H1 (cell line): Measurements from ENCODE around the gene THAP12. TPM values are rescaled to one million over a fixed set of nuclear protein-coding genes. Genes with fewer than 3 reads are reported as not detected.

Source experiments
- CTCF ChIA-PET: fragments of 300-600 bp; sonication (Branson Sonifier 250); formaldehyde crosslinking; loops from one replicate; lab custom pipeline; 2021; ENCODE audit not compliant: partially characterized antibody; lab: Charles Lee
- POLR2A ChIA-PET: fragments of 300-600 bp; sonication (Branson Sonifier 250); formaldehyde crosslinking; loops from one replicate; lab custom pipeline; 2021; ENCODE audit warnings: inconsistent platforms; ENCODE audit not compliant: partially characterized antibody; lab: Charles Lee
- DNase-seq, 2 experiments: peaks; one replicate each; pipeline versions ENCODE4 v3.0.0 to v3.0.0-alpha.2; 2010 to 2022; ENCODE audit warnings: low spot score in 2 of 2, low read depth in 1 of 2, mixed read lengths in 1 of 2
- FAIRE-seq: peaks from 2 replicates; lab custom pipeline; 2011; peaks lifted over from hg19 to GRCh38; lab: Jason Lieb, UNC
- H2AFZ ChIP-seq: 2 replicates; pipeline ENCODE4 v1.8.1; 2012; ENCODE audit warnings: low read length, inconsistent platforms
- H2AK5ac ChIP-seq: 2 replicates; pipeline ENCODE4 v1.6.1; 2013; ENCODE audit warnings: low read depth, low read length
- H2BK120ac ChIP-seq: replicated peaks from 2 replicates; pipeline ENCODE3; 2013; ENCODE audit warnings: low read depth, low read length, inconsistent platforms
- H2BK12ac ChIP-seq: 2 replicates; pipeline ENCODE4 v1.6.1; 2013; ENCODE audit warnings: low read depth, low read length
- H2BK15ac ChIP-seq: 2 replicates; pipeline ENCODE4 v1.6.1; 2013; ENCODE audit warnings: low read length
- H2BK20ac ChIP-seq: 2 replicates; pipeline ENCODE4 v1.6.1; 2013; ENCODE audit warnings: low read length
- H2BK5ac ChIP-seq: 2 replicates; pipeline ENCODE4 v1.6.1; 2013; ENCODE audit warnings: low read depth, low read length
- H3K14ac ChIP-seq: 2 replicates; pipeline ENCODE4 v1.6.1; 2013; ENCODE audit warnings: inconsistent platforms; ENCODE audit not compliant: insufficient read length
- H3K18ac ChIP-seq: 2 replicates; pipeline ENCODE4 v1.6.1; 2013; ENCODE audit warnings: low read length; ENCODE audit errors: extremely low read depth
- H3K23ac ChIP-seq: 2 replicates; pipeline ENCODE4 v1.6.1; 2013; ENCODE audit warnings: inconsistent platforms; ENCODE audit not compliant: insufficient read length
- H3K23me2 ChIP-seq: 2 replicates; pipeline ENCODE4 v1.6.1; 2013; ENCODE audit warnings: low read depth, low read length
- H3K27ac ChIP-seq: 2 replicates; pipeline ENCODE4 v1.6.1; 2011; ENCODE audit warnings: low read depth, low read length, inconsistent platforms
- H3K27me3 ChIP-seq, 4 experiments: replicated peaks in 1 of 4; 1 replicate in 1 of 4; 2 replicates in 3 of 4; pipeline versions ENCODE4 v1.6.1 to v1.8.1; 2011 to 2013; ENCODE audit warnings: low read length in 3 of 4, mild to moderate bottlenecking in 3 of 4, inconsistent platforms in 2 of 4, mixed read lengths in 2 of 4, moderate library complexity in 1 of 4; ENCODE audit not compliant: control insufficient read depth in 3 of 4, insufficient read depth in 3 of 4; ENCODE audit errors: extremely low read depth in 1 of 4
- H3K36me3 ChIP-seq, 4 experiments: 2 replicates each; pipeline versions ENCODE4 v1.6.1 to v1.8.1; 2011 to 2013; ENCODE audit warnings: mild to moderate bottlenecking in 4 of 4, low read length in 3 of 4, moderate library complexity in 2 of 4, control low read depth in 1 of 4, inconsistent platforms in 1 of 4; ENCODE audit not compliant: insufficient read depth in 4 of 4, control insufficient read depth in 2 of 4
- H3K4ac ChIP-seq: replicated peaks from 2 replicates; pipeline ENCODE3; 2013; ENCODE audit warnings: low read length, low read depth, mixed read lengths, inconsistent platforms; ENCODE audit not compliant: insufficient read length
- H3K4me1 ChIP-seq, 4 experiments: replicated peaks in 1 of 4; 1 replicate in 1 of 4; 2 replicates in 3 of 4; pipeline versions ENCODE4 v1.6.1 to v1.8.1; 2011 to 2013; ENCODE audit warnings: low read length in 3 of 4, inconsistent platforms in 2 of 4, mixed read lengths in 1 of 4; ENCODE audit not compliant: insufficient read depth in 4 of 4, control insufficient read depth in 3 of 4
- H3K4me2 ChIP-seq, 2 experiments: 2 replicates each; pipeline versions ENCODE4 v1.6.1 to v1.8.1; 2011 to 2013; ENCODE audit warnings: low read depth in 2 of 2, low read length in 2 of 2, control low read depth in 1 of 2, inconsistent platforms in 1 of 2, mild to moderate bottlenecking in 1 of 2; ENCODE audit not compliant: insufficient read depth in 1 of 2
- H3K4me3 ChIP-seq, 4 experiments: fragments of 200-600, 300-600 bp in 1 of 4; sonication (generic), shearing (Covaris generic), sonication (Bioruptor Twin) in 1 of 4; 2 replicates each; pipeline versions ENCODE4 v1.5.1 to v1.8.1; 2011 to 2016; ENCODE audit warnings: low read length in 4 of 4, low read depth in 3 of 4, control low read depth in 2 of 4, inconsistent platforms in 2 of 4, mild to moderate bottlenecking in 2 of 4, mixed read lengths in 1 of 4, moderate library complexity in 1 of 4; ENCODE audit not compliant: insufficient read depth in 2 of 4; ENCODE audit errors: extremely low read depth in 1 of 4
- H3K56ac ChIP-seq: replicated peaks from 2 replicates; pipeline ENCODE3; 2013; ENCODE audit warnings: low read depth, mild to moderate bottlenecking, mixed read lengths, low read length, inconsistent platforms; ENCODE audit not compliant: insufficient read length
- H3K79me1 ChIP-seq: 2 replicates; pipeline ENCODE4 v1.6.1; 2013; ENCODE audit warnings: low read depth, low read length, control low read depth
- H3K79me2 ChIP-seq, 2 experiments: 2 replicates each; pipeline versions ENCODE4 v1.6.1 to v1.8.1; 2012 to 2013; ENCODE audit warnings: low read length in 2 of 2, mild to moderate bottlenecking in 2 of 2, inconsistent platforms in 1 of 2; ENCODE audit not compliant: insufficient read depth in 2 of 2, control insufficient read depth in 1 of 2
- H3K9ac ChIP-seq, 4 experiments: replicated peaks in 1 of 4; 1 replicate in 1 of 4; 2 replicates in 3 of 4; pipeline versions ENCODE4 v1.6.1 to v1.8.1; 2011 to 2013; ENCODE audit warnings: low read depth in 3 of 4, low read length in 3 of 4, control low read depth in 2 of 4, mild to moderate bottlenecking in 2 of 4, moderate library complexity in 2 of 4, inconsistent platforms in 1 of 4; ENCODE audit errors: extremely low read depth in 1 of 4
- H3K9me3 ChIP-seq, 2 experiments: 2 replicates each; pipeline versions ENCODE4 v1.6.1 to v1.8.1; 2012 to 2013; ENCODE audit warnings: mild to moderate bottlenecking in 2 of 2, moderate library complexity in 2 of 2, control low read depth in 1 of 2, inconsistent platforms in 1 of 2, low read depth in 1 of 2, low read length in 1 of 2, mixed read lengths in 1 of 2; ENCODE audit not compliant: insufficient read depth in 2 of 2
- H4K20me1 ChIP-seq, 2 experiments: replicated peaks in 1 of 2; 2 replicates each; pipeline versions ENCODE3 to v1.8.1; 2011 to 2013; ENCODE audit warnings: inconsistent platforms in 2 of 2, low read length in 2 of 2, mild to moderate bottlenecking in 1 of 2; ENCODE audit not compliant: insufficient read depth in 2 of 2, control insufficient read depth in 1 of 2
- H4K5ac ChIP-seq: 2 replicates; pipeline ENCODE4 v1.6.1; 2013; ENCODE audit warnings: low read length, low read depth, mixed read lengths, inconsistent platforms; ENCODE audit not compliant: insufficient read length
- H4K8ac ChIP-seq: 2 replicates; pipeline ENCODE4 v1.8.0; 2013; ENCODE audit warnings: mild to moderate bottlenecking, moderate library complexity, low read length, inconsistent platforms; ENCODE audit not compliant: insufficient read depth; ENCODE audit errors: extremely low read depth
- H4K91ac ChIP-seq: replicated peaks from 2 replicates; pipeline ENCODE3; 2013; ENCODE audit warnings: low read length, mixed read lengths, inconsistent platforms; ENCODE audit not compliant: insufficient read length
- CEBPB ChIP-seq: IDR thresholded peaks from 2 replicates; pipeline ENCODE4 v1.6.1; 2012; ENCODE audit warnings: low read depth, low read length
- EGR1 ChIP-seq: IDR thresholded peaks from 2 replicates; pipeline ENCODE4 v1.6.1; 2011; ENCODE audit warnings: low read depth, low read length, borderline replicate concordance
- KDM1A ChIP-seq: fragments of 200-600, 300-600 bp; sonication (generic); IDR thresholded peaks from 2 replicates; pipeline ENCODE4 v1.7.1; 2016; ENCODE audit warnings: mild to moderate bottlenecking, low read length, borderline replicate concordance
- RXRA ChIP-seq: IDR thresholded peaks from 2 replicates; pipeline ENCODE4 v1.6.1; 2011; ENCODE audit warnings: low read depth, mild to moderate bottlenecking, low read length, moderate library complexity; ENCODE audit not compliant: insufficient read depth
- SUZ12 ChIP-seq: fragments of 200-600 bp; sonication (generic); IDR thresholded peaks from 2 replicates; pipeline ENCODE4 v1.6.1; 2012; ENCODE audit warnings: mild to moderate bottlenecking, inconsistent platforms, low read length, moderate library complexity, mixed read lengths
- WGBS, 2 experiments: shearing (Covaris generic) in 1 of 2; methylation state at CpG; one replicate each; pipeline versions ENCODE4 v1.1.6 to v1.1.7; 2013 to 2015; ENCODE audit warnings: low lambda C conversion rate in 2 of 2, mixed read lengths in 2 of 2, inconsistent platforms in 1 of 2, low coverage in 1 of 2, missing lambda C conversion rate in 1 of 2; ENCODE audit not compliant: insufficient replicate concordance in 2 of 2, insufficient coverage in 1 of 2, insufficient read length in 1 of 2; ENCODE audit errors: extremely low coverage in 1 of 2, missing lambda C conversion rate in 1 of 2; 5-methylcytosine and 5-hydroxymethylcytosine counted together
- polyA plus RNA-seq, 7 experiments: library from polyadenylated mRNA; depleted of rRNA in 3 of 7; stranded (reverse) in 5 of 7; unstranded in 2 of 7; fragments of >200 nt in 5 of 7; fragments of 200-250 nt in 2 of 7; gene quantifications; 1 replicate in 5 of 7; 2 replicates in 1 of 7; 4 replicates in 1 of 7; pipeline versions ENCODE4 v1.2.1 to v1.2.3, GENCODE V29; 2011 to 2013; ENCODE audit warnings: missing spikeins in 2 of 7, mixed read lengths in 2 of 7
- total RNA-seq: library from RNA; stranded (reverse); fragmentation: NEBNext Ultra II Directional; extraction: Animal tissue kit (Norgen Biotek cat#: 25700); gene quantifications from 2 replicates; pipeline ENCODE4 v1.2.1, GENCODE V29; 2021

Gene THAP12
- total and polyA plus RNA-seq, 2 of the 8 experiments (the other 6 are each of a cell fraction or from before 2014, with no cell fraction given), result 12.0 to 39.9 TPM

DNA sequence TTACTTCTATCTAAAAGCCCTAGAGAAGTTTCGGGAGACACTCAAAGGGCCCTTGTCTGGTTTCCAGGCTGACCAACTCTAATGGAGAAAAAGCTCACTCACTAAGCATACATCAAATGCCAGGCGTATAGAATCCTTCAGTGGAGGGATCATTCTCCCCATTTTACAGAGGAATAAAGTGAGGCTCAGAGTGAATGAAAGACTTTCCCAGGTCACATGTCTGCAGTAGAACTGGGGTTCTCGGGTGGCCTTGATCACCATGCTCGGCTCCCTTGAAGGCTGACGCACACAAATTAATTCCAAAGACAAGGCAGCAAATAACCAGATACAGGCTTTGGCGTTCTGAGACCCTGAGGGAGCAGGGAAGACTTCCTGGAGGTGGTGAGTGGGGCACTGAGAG, 60.0 kb downstream of the THAP12 start:
- Histone ChIP-seq H2AFZ (no peak overlapping the region), H3K4me1 (peaks cover 0 to 8% (median 5%) of the 10 kb centered on the region in 4 experiments; a peak in 4 of 7 replicates), H2BK12ac (no peak overlapping the region), H2BK5ac (no peak overlapping the region), H3K9ac (no peak overlapping the region), H3K18ac (no peak overlapping the region), H4K20me1 (peaks cover 0 to 2% of the 10 kb centered on the region in 2 experiments), H3K4me2 (peak overlapping the region in 1 of 2 experiments; percentile 80; a peak in 2 of 4 replicates), H3K36me3 (no peaks in the 10 kb centered on the region), H3K14ac (no peak overlapping the region), H3K27me3 (peaks cover 8 to 32% (median 29%) of the 10 kb centered on the region in 4 experiments), H3K27ac (no peak overlapping the region), H3K23ac (no peak overlapping the region), H4K5ac (no peak overlapping the region), H3K4me3 (no peak overlapping the region), H2BK15ac (no peak overlapping the region), H2BK20ac (no peak overlapping the region), H4K91ac (no peak overlapping the region), H2BK120ac (no peak overlapping the region), H3K79me1 (no peaks in the 10 kb centered on the region), H3K79me2 (no peaks in the 10 kb centered on the region), H2AK5ac (no peak overlapping the region), H3K56ac (no peak overlapping the region), H3K4ac (no peak overlapping the region), H3K9me3 (no peaks in the 10 kb centered on the region), H3K23me2 (peaks cover 6% of the 10 kb centered on the region; the same call in 1 of the 2 replicates), H4K8ac (no peak overlapping the region)
- no peak for FAIRE-seq
- POLR2A ChIA-PET, result no interaction called here
- WGBS, 2 experiments, result 77% methylated on average over 6 of the region's 6 CpGs; no CpG with 5 or more reads in 1 of the 2 experiments
- CTCF ChIA-PET, result interaction anchor here (1.1 to 18.7 kb wide), 6 partner anchors 9 to 112 kb away, joined by 3 to 252 read pairs (median 17); partner anchors contain the start of gene WNT11
- no peak for DNase-seq
- no peak for TF ChIP-seq CEBPB
- no peak for TF ChIP-seq RXRA
- TF ChIP-seq EGR1, result no peak
- peak; percentile 60; the same call in 1 of the 2 replicates for TF ChIP-seq KDM1A
- peak; percentile 9; the same call in 1 of the 2 replicates for TF ChIP-seq SUZ12
